ENCODE results near the gene ZBTB38.

ZBTB38 gene

GRCh38 chr3:141346007-141346406, 22.3 kb upstream of the ZBTB38 start:
- Histone ChIP-seq H3K9me3 (ENCODE audit: insufficient read depth, low read length, severe bottlenecking) (no peaks in the 10 kb centered on the region), H3K4me1 (ENCODE audit: insufficient read depth, low read length) (no peaks in the 10 kb centered on the region), H4K20me1 (ENCODE audit: insufficient read depth, low read length) (no peaks in the 10 kb centered on the region), H3K36me3 (ENCODE audit: insufficient read depth, low read length) (no peaks in the 10 kb centered on the region), H3K27me3 (ENCODE audit: insufficient read depth, low read length, poor library complexity) (no peaks in the 10 kb centered on the region), H3K9ac (ENCODE audit: low read depth, low read length) (no peak overlapping the region), H3K27ac (ENCODE audit: low read length) (no peak overlapping the region), H2AFZ (ENCODE audit: low read depth, low read length) (no peak overlapping the region), H3K79me2 (ENCODE audit: insufficient read depth, low read length) (no peaks in the 10 kb centered on the region), H3K4me2 (ENCODE audit: insufficient read depth, low read length) (no peak overlapping the region), H3K4me3 (ENCODE audit: low read depth in 1 of 2, low read length in 2 of 2) (no peak overlapping the region)
- DNase-seq: no peak
- TF ChIP-seq EZH2 (IDR thresholded peaks at IDR 0.05; ENCODE audit: borderline replicate concordance, low read depth, low read length, severe bottlenecking): no peak
- TF ChIP-seq, protein P1, sequence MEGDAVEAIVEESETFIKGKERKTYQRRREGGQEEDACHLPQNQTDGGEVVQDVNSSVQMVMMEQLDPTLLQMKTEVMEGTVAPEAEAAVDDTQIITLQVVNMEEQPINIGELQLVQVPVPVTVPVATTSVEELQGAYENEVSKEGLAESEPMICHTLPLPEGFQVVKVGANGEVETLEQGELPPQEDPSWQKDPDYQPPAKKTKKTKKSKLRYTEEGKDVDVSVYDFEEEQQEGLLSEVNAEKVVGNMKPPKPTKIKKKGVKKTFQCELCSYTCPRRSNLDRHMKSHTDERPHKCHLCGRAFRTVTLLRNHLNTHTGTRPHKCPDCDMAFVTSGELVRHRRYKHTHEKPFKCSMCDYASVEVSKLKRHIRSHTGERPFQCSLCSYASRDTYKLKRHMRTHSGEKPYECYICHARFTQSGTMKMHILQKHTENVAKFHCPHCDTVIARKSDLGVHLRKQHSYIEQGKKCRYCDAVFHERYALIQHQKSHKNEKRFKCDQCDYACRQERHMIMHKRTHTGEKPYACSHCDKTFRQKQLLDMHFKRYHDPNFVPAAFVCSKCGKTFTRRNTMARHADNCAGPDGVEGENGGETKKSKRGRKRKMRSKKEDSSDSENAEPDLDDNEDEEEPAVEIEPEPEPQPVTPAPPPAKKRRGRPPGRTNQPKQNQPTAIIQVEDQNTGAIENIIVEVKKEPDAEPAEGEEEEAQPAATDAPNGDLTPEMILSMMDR (IDR thresholded peaks at IDR 0.05; ENCODE audit: borderline replicate concordance, extremely low read depth, low read length, poor library complexity, severe bottlenecking): no peak
- ATAC-seq (ENCODE audit: insufficient read depth, low read depth): no peak

- H3K27ac ChIP-seq (ENCODE audit: low read length): no peak overlapping the region
- H2AFZ ChIP-seq (ENCODE audit: low read depth, low read length): no peak overlapping the region
These were observed 21.9 kb upstream of the ZBTB38 start for GRCh38 chr3:141346418-141346817.

GRCh38 chr3:141346839-141347238, 21.5 kb upstream of the ZBTB38 start:
- no peaks in the 10 kb centered on the region for H3K36me3 ChIP-seq (ENCODE audit: insufficient read depth, low read length)
- ATAC-seq (ENCODE audit: insufficient read depth, low read depth) (no peak), DNase-seq (no peak)
- H3K4me3 ChIP-seq (ENCODE audit: low read depth in 1 of 2, low read length in 2 of 2): no peak overlapping the region
- H3K9ac ChIP-seq (ENCODE audit: low read depth, low read length): no peak overlapping the region
- H3K27me3 ChIP-seq (ENCODE audit: insufficient read depth, low read length, poor library complexity): no peaks in the 10 kb centered on the region
- no peak for TF ChIP-seq EZH2 (IDR thresholded peaks at IDR 0.05; ENCODE audit: borderline replicate concordance, low read depth, low read length, severe bottlenecking)
- TF ChIP-seq, protein P1 (IDR thresholded peaks at IDR 0.05; ENCODE audit: borderline replicate concordance, extremely low read depth, low read length, poor library complexity, severe bottlenecking): no peak
- H3K9me3 ChIP-seq (ENCODE audit: insufficient read depth, low read length, severe bottlenecking): no peaks in the 10 kb centered on the region
- H3K4me2 ChIP-seq (ENCODE audit: insufficient read depth, low read length): no peak overlapping the region
- no peak overlapping the region for H2AFZ ChIP-seq (ENCODE audit: low read depth, low read length)
- H3K4me1 ChIP-seq (ENCODE audit: insufficient read depth, low read length): no peaks in the 10 kb centered on the region
- H4K20me1 ChIP-seq (ENCODE audit: insufficient read depth, low read length): no peaks in the 10 kb centered on the region
- H3K27ac ChIP-seq (ENCODE audit: low read length): no peak overlapping the region
- H3K79me2 ChIP-seq (ENCODE audit: insufficient read depth, low read length): no peaks in the 10 kb centered on the region

More at GRCh38 chr3:141346418-141346817, 21.9 kb upstream of the ZBTB38 start:
- no peak overlapping the region for H3K9ac ChIP-seq (ENCODE audit: low read depth, low read length)
- no peaks in the 10 kb centered on the region for H3K27me3 ChIP-seq (ENCODE audit: insufficient read depth, low read length, poor library complexity)
- no peak for TF ChIP-seq EZH2 (IDR thresholded peaks at IDR 0.05; ENCODE audit: borderline replicate concordance, low read depth, low read length, severe bottlenecking)
- TF ChIP-seq, protein P1 (IDR thresholded peaks at IDR 0.05; ENCODE audit: borderline replicate concordance, extremely low read depth, low read length, poor library complexity, severe bottlenecking): no peak
- no peaks in the 10 kb centered on the region for H3K79me2 ChIP-seq (ENCODE audit: insufficient read depth, low read length)
- ATAC-seq (ENCODE audit: insufficient read depth, low read depth) (no peak), DNase-seq (no peak)
- H3K4me1 ChIP-seq (ENCODE audit: insufficient read depth, low read length): no peaks in the 10 kb centered on the region
- H3K36me3 ChIP-seq (ENCODE audit: insufficient read depth, low read length): no peaks in the 10 kb centered on the region
- no peaks in the 10 kb centered on the region for H4K20me1 ChIP-seq (ENCODE audit: insufficient read depth, low read length)
- H3K9me3 ChIP-seq (ENCODE audit: insufficient read depth, low read length, severe bottlenecking): no peaks in the 10 kb centered on the region
- no peak overlapping the region for H3K4me2 ChIP-seq (ENCODE audit: insufficient read depth, low read length)
- no peak overlapping the region for H3K4me3 ChIP-seq (ENCODE audit: low read depth in 1 of 2, low read length in 2 of 2)

- Histone ChIP-seq H4K20me1 (ENCODE audit: insufficient read depth, low read length) (no peaks in the 10 kb centered on the region), H2AFZ (ENCODE audit: low read depth, low read length) (no peak overlapping the region), H3K9me3 (ENCODE audit: insufficient read depth, low read length, severe bottlenecking) (no peaks in the 10 kb centered on the region), H3K4me1 (ENCODE audit: insufficient read depth, low read length) (no peaks in the 10 kb centered on the region), H3K9ac (ENCODE audit: low read depth, low read length) (no peak overlapping the region), H3K4me3 (ENCODE audit: low read depth in 1 of 2, low read length in 2 of 2) (no peak overlapping the region), H3K4me2 (ENCODE audit: insufficient read depth, low read length) (no peak overlapping the region), H3K79me2 (ENCODE audit: insufficient read depth, low read length) (no peaks in the 10 kb centered on the region), H3K27ac (ENCODE audit: low read length) (no peak overlapping the region), H3K27me3 (ENCODE audit: insufficient read depth, low read length, poor library complexity) (no peaks in the 10 kb centered on the region), H3K36me3 (ENCODE audit: insufficient read depth, low read length) (no peaks in the 10 kb centered on the region)
- no peak for ATAC-seq (ENCODE audit: insufficient read depth, low read depth)
- TF ChIP-seq, protein P1 (IDR thresholded peaks at IDR 0.05; ENCODE audit: borderline replicate concordance, extremely low read depth, low read length, poor library complexity, severe bottlenecking): no peak
- no peak for TF ChIP-seq EZH2 (IDR thresholded peaks at IDR 0.05; ENCODE audit: borderline replicate concordance, low read depth, low read length, severe bottlenecking)
- no peak for DNase-seq
These were observed 19.5 kb upstream of the ZBTB38 start for GRCh38 chr3:141348837-141349236.
